ENCODE measurements around the gene FHDC1.

FHDC1 gene

DNA sequence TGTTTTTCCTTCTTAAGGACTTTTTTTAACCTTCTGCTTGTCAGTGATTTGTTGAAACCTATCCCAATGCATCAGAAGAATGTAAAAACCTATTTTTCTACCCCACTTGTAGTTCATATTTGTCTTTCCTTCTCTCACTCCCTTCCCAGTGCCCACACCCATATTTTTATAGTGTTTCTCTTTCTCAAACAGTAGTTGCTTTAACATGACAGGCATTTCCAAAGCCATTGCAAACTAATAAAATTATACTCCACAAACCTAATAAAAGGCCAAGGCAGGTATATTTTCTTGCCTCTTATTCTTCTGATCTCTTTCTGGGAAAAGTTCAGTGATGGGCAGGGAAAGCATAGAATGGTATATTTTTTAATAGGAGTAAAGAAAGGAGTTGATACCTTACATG lies 35.7 kb upstream of the FHDC1 start:
- TF ChIP-seq, protein P1, sequence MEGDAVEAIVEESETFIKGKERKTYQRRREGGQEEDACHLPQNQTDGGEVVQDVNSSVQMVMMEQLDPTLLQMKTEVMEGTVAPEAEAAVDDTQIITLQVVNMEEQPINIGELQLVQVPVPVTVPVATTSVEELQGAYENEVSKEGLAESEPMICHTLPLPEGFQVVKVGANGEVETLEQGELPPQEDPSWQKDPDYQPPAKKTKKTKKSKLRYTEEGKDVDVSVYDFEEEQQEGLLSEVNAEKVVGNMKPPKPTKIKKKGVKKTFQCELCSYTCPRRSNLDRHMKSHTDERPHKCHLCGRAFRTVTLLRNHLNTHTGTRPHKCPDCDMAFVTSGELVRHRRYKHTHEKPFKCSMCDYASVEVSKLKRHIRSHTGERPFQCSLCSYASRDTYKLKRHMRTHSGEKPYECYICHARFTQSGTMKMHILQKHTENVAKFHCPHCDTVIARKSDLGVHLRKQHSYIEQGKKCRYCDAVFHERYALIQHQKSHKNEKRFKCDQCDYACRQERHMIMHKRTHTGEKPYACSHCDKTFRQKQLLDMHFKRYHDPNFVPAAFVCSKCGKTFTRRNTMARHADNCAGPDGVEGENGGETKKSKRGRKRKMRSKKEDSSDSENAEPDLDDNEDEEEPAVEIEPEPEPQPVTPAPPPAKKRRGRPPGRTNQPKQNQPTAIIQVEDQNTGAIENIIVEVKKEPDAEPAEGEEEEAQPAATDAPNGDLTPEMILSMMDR (IDR thresholded peaks at IDR 0.05; ENCODE audit: low read depth, low read length, missing control alignments), result no peak
- no peak for DNase-seq (ENCODE audit: extremely low read depth, low read depth)
- no peak overlapping the region for H3K4me3 ChIP-seq (replicated peaks; ENCODE audit: low read depth, low read length)

DNA sequence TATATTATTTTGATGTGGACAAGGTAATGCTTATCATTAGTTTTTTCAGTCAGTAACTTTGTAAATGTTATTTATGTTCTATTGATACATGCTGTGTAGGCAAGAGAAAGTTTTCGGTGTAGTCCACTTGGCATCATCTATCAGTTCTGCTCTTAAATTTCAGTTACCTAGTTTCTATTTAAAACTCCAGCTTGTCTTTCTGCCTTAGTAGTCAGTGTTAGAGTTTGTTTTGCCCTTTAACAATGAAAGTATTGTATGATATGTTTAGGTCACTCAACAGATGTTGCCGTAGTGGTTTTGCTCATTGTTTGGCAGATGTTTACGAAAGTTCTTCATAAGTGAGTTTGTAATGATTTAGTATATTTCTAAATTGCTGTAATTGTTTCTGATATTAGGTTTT lies 34.9 kb upstream of the FHDC1 start:
- TF ChIP-seq, protein P1 (IDR thresholded peaks at IDR 0.05; ENCODE audit: low read depth, low read length, missing control alignments), result no peak
- no peak overlapping the region for H3K4me3 ChIP-seq (replicated peaks; ENCODE audit: low read depth, low read length)
- no peak for DNase-seq (ENCODE audit: extremely low read depth, low read depth)

DNA sequence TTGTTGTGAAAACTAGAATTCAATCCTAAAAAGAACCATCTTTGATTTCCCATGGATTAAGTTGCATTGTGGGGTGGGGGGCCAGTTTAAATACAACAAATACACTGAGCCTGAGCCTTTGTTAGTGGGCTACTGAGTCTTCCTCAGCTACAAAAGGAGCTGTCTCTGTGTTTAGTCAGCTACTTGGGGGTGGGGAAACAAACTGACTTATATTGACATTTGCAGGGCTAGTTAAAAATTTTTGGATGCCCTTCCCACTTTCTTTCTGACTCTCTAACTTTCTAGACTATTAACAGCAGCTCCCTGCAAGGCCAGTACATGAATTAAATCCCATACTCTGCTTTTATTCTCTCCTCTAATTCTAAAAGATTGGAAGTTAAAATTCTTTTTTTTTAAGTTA lies 32.5 kb upstream of the FHDC1 start:
- H3K4me3 ChIP-seq (replicated peaks; ENCODE audit: low read depth, low read length), result no peak overlapping the region
- TF ChIP-seq, protein P1 (IDR thresholded peaks at IDR 0.05; ENCODE audit: low read depth, low read length, missing control alignments), result no peak
- DNase-seq (ENCODE audit: extremely low read depth, low read depth), result no peak

DNA sequence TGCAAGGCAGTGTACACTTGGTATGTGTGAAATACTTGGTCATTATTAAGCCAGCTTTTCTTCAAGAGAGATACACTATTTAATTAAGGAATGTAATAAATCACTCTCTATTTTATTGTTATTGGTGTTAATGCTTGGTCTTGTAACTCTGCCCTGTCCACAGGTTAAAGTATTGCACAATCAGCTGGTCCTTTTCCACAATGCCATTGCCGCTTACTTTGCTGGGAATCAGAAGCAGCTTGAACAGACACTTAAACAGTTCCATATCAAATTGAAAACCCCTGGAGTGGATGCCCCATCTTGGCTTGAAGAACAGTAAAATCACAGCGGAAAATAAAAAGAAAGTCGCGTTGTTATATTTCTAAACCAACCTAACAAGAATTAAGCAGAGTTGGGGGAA lies 26.2 kb upstream of the FHDC1 start:
- TF ChIP-seq, protein P1 (IDR thresholded peaks at IDR 0.05; ENCODE audit: low read depth, low read length, missing control alignments), result no peak
- no peak overlapping the region for H3K4me3 ChIP-seq (replicated peaks; ENCODE audit: low read depth, low read length)
- no peak for DNase-seq (ENCODE audit: extremely low read depth, low read depth)

DNA sequence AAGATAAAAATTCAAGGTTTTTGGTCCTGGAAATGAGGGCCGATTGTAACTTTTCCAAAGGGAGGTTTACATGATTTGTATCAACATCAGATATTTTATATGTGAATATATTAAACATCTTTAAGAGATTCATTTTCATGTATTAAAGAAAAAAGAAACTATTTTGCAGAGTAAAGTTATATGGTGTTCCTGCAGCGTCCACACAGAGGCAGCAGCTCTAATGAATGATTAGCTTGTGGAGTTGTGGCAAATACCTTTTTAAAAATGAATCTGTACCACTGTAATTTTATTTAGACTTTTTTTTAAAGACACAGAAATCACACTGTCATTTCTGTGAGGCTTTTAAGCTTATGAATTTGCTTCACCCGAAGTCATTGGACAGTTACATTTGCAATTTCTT lies 25.6 kb upstream of the FHDC1 start:
- no peak for DNase-seq (ENCODE audit: extremely low read depth, low read depth)
- no peak overlapping the region for H3K4me3 ChIP-seq (replicated peaks; ENCODE audit: low read depth, low read length)
- TF ChIP-seq, protein P1 (IDR thresholded peaks at IDR 0.05; ENCODE audit: low read depth, low read length, missing control alignments), result no peak

DNA sequence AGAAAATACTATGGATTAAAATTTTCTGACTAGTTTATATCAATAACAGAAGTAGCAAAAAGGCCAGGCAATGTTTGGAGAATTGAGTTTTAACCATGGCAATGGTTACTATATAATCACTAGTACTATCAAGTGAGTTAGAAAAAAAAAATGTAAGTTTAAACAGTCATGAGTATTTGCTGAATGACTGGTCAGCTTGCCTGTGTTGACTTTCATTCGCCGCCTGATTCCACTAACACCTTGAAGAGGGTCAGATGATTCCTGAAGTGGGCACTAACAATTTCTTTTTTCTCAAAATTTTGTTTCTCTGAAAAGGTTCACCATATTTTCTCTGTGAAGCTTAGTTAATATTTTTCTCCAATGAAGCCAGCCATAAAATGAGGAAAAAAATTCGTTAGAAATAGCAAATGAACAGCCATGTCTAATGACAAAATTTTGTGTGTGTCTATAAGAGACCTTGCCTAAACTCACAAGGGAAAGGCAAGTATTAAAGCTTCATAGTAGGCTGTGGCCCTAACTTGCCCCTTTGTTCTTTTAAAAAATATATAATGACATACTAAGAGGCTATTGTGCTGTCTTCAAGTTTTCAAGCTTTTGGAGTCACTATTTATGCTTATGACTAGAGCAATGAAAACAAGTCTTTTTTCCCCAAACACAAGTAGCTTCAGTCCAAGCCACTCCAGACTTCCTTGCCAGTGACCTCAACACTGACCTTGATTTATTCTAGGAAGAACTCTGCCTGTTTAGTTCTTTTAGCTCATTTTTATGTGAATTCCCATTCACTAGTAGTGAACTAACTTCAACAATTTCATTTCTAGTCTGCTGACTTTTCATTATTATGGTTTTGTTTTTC lies 18.4 kb upstream of the FHDC1 start:
- H3K4me3 ChIP-seq (replicated peaks; ENCODE audit: low read depth, low read length), result no peak overlapping the region
- TF ChIP-seq, protein P1 (IDR thresholded peaks at IDR 0.05; ENCODE audit: low read depth, low read length, missing control alignments), result no peak
- no peak for DNase-seq (ENCODE audit: extremely low read depth, low read depth)

Measured in HFF-Myc (cell line).